Endometrial microvascular endothelial cells (primary cell): Measurements from ENCODE around the gene LIFR. TPM values are rescaled to one million over a fixed set of nuclear protein-coding genes. Genes with fewer than 3 reads are reported as not detected.
"Not testable (repeated sequence)": the region's sequence is repeated elsewhere in the genome, so short reads cannot be mapped to it uniquely, and the experiment has no call there.

Experiments used
- in situ Hi-C: cut with HindIII; loops from 2 replicates; pipeline ENCODE4 v1.10.0; 2017; ENCODE audit warnings: low sequenced_read_pairs, low pct_unique_long_range_greater_than_20kb; ENCODE audit errors: inconsistent ontology term
- total RNA-seq: library from RNA; depleted of rRNA; stranded (reverse); fragments of >200 nt; gene quantifications from one replicate; pipeline ENCODE4 v1.2.3, GENCODE V29; 2015; ENCODE audit errors: inconsistent ontology term

The LIFR gene
- total RNA-seq, 1 donor from 2014 or later: 48.0 TPM

DNA sequence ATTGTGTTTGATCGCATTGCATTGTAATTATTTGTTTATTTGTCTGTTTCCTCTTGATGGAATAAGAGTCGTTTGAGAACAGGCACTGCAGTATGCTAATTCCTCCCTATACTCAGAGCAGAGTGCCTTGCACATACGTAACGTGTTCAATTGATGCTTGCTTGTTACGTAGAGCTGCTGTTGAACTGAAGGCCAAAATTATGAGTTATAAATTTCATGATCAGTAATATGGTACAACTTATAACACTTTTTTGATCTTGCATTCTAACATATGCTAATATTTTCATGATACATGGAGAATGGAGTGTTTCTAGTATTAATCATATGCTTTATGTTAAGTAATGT is 26.5 kb upstream of the LIFR start:
- in situ Hi-C loops: no loop called here

DNA sequence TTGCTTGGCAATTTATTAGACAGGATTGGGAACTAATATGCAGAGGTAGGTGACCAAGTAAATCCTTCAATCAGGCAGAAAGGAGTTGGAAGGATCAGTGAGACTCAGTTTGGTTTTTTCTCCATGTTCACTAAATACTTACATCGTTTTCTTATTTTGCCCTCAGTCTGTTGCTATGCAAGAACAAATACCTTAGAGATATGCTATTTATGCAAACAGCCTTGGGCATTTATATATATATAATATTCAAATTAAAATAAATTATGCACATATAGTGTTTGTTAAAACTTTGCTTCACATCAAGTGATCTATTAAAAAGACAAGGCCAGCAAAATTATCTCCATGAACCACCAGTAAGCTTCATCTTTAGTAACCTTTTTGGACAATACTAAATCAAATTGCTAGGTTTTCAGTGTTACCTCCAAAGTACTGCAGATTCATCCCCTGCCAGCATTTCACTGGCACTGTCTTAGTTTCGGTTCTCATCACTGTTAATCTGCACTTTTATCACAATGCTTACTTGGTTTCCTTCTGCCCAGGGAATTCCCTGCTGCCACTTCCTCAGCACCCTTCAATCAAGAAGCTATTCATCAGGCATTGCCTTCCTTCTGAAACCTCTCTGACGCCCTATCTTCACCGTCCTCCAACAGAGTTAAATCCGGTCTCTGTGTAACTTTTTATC is 26.0 kb upstream of the LIFR start:
- in situ Hi-C loops: no loop called here

DNA sequence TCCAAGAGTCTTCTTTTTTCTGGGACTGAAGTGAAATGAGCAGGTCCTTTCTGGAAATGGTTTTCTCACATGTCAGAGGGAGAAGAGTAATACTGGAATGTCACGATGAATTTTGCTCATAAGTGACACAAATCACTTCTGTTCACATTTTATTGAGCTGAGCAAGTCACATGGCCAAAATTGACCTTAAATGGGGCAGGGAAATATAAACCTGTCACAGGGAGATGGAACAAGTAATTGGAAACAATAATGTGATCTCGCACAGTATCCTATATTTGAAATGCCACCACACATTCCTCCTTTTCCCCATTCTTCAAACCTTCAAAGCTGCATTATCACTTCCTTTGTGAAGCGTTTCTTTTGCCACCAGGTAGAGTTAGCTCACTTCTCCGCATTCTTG is 25.2 kb upstream of the LIFR start:
- in situ Hi-C loops: no loop called here

DNA sequence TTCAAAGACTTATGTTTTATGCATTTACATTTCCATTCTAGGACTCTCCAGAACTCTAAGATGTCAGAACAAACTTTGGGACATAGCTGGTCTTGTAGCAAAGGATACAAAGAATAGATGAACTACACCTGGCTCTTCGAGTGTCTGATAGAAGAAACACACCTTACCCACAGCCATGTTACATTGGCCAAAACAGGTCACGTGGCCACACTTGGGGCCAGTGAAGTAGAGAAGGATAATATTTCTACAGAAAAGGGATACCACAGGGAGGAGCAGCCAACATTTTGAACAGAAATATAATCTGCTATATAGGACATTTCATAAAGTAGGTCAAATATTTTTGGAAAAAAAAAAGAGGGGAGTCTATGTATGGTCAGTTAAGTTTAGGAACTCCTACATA is 22.7 kb upstream of the LIFR start:
- in situ Hi-C loops: no loop called here

DNA sequence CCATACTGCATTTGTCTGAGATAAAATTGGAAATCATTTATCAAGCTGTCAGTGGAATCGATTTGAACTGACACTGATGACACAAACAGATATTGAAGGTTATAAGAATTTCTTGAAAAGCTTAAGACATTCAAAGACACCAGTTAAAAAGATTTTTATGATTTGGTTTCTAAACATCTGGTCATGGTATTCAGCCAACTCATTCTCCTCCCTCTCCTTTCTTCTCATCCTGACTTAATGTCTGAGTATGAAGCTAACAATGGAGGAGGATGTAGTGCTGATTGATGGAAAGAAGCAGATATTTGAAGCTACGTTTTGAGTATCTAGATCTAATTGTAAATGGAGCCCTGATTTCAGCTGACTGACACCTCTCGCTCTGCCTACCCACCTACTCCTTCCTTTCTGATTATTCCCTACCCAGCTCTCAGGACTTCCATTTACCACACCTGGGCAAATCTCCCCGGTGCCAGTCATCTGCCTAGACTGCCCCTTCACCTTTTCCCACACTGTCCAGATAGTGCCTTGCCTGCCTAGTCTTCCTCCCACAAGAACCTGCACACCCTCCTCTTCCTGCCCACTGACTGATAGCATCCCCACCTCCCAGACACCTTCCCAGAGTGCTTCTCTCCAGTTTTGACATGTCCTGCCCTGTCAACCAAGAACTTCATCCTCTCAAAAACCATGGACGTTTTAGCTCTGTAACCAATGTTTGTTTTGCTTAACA is 20.7 kb upstream of the LIFR start:
- in situ Hi-C loops: no loop called here

DNA sequence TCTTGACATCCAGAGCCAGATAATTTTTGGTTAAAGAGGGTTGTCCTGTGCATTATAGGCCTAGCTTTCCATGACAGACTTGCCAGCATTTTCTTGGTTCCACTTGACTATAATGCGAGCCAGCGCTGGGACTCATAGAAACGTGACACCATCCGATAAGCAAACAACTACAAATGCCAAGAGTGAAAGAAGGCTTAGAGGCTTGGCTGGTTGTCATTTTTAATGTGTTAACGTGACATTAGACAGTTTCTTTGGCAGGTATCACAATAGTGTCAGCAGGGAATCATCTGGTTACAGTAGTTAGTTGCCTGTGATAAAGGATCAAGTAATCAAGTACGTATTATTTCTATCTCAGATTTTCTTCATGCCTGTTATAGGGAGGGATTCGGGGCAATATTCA is 20.0 kb upstream of the LIFR start:
- in situ Hi-C loops: no loop called here

DNA sequence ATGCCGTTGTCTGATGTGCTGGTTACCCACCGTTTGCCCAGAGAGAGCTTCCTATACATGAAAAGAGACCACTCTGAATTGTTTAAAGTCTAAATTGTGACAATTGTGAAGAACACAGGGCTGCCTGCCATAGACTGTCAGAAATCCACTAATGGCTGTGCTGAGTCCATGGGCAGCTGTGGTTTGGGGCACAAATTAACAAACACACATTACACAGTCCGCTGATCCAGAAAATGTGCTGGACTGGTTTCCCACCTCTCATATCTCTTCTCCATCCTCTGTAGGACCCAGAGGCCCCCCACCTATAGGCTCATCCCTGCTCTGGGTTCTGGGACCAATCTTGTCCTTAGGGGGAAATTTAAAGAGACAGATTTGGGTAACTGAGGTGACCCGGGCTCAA is 19.0 kb upstream of the LIFR start:
- in situ Hi-C loops: no loop called here

DNA sequence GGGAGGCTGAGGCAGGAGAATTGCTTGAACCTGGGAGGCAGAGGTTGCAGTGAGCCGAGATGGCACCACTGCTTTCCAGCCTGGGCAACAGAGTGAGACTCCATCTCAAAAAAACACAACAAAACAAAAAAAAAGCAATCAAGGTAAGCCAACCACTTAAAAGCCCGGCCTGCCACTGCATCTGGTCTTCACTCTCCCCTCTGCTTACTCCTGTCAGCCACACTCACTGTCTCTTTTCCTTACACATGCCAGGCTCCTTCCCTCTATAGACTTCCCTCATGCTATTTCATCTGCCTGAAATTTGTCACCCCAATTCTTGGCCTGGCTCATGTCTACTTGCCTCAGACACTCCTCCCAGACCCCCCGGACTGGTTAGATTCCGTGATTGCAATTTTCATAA is 17.6 kb upstream of the LIFR start:
- in situ Hi-C loops: no loop called here

DNA sequence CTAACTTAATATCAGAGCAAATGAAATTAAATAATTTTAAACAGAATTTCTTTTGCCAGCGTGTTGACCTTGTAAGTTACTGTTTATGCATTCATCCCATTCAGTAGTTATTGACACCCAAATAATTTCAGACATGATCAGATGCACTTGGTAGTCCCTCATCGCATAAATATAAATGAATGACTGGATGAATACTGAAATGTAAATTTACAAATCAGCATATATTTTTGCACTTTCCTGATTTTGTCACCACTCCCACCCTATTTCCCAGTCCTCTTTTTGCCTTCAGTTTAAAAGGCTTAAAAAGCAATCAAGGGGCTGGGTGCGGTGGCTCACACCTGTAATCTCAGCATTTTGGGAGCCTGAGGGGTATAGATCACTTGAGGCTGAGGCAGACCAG is 17.1 kb upstream of the LIFR start:
- in situ Hi-C loops: no loop called here

DNA sequence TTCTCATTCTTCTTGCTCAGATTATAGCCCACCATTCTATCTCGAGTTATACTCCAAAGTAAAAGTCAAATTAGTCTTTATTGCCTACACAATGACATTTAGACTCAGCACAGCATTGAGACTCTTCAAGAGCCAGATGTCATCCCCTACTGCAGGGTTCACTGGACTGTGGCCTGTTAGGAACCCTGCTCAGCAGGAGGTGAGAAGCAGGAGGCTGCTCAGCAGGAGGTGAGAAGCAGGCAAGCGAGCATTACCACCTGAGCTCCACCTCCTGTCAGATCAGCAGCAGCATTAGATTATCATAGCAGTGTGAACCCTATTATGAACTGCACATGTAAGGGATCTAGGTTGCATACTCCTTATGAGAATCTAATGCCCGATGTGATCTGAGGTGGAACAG is 12.7 kb upstream of the LIFR start:
- in situ Hi-C loops: no loop called here

DNA sequence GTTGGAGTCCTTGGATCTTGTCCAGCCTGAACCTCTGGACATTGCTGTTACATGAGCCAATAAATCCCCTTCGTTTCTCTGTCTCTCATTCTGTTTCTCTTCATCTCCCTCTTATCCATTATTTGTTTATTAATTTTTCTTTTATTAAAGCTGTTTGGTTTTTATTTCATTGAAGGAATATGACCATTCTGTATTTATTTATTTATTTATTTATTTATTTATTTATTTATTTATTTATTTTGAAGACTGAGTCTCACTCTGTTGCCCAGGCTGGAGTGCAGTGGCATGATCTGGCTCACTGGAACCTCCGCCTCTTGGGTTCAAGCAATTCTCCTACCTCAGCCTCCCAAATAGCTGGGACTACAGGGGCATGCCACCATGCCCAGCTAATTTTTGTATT is 10.9 kb upstream of the LIFR start:
- in situ Hi-C loops: not testable (repeated sequence)

DNA sequence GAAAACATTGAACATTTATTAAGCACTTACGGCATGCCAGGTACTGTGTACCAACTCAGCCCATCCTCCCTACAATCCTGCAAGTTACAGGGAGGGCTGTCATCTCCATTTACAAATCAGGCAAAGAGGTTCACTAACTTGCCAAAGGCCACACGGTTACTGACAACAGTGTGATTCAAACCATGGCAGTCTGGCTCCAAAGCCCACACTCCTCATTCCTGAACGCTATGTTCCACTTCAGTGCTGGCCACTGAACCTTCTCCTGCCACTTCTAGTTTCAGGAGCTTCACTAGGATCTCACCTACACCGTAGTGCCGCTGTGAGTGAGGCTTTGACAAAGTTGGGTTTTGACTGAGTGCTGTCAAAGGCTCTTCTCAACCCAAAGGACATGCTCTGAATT is 7.2 kb upstream of the LIFR start:
- in situ Hi-C loops: no loop called here

DNA sequence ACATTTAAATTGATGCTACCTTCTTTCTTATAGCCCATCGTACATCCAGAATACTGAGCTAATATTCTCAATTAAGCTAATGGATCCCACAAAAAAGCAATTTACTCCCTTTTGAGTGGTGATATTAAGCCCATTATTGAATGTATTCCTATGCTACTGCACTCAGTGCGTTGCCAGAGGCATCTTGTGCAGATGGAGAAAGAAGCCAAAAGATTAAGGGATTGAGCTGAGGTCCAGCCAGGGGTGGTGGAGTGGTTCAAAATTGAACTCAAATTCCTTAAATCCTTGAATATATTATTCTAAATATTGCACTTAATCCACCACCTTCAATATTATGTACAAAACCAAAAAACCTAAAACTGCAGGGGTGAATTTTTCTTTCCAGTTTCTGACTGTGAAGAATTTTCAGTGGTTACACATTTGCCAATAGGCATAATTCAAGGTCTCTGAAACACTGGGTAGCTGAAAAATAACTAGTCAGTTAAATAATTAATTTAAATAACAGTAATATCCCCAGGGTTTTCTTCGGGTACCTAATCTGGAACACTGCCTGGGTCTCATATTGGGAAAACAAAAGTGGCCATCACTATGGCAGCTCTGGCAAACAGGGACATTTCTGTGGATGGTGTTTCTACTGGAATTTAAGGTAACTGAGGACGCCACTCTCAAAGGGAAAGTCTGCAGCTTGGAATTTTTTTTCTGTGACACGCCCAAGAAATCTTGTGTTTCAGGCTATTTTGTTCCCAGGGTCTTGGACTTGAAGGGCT is 6.2 kb upstream of the LIFR start:
- in situ Hi-C loops: no loop called here

DNA sequence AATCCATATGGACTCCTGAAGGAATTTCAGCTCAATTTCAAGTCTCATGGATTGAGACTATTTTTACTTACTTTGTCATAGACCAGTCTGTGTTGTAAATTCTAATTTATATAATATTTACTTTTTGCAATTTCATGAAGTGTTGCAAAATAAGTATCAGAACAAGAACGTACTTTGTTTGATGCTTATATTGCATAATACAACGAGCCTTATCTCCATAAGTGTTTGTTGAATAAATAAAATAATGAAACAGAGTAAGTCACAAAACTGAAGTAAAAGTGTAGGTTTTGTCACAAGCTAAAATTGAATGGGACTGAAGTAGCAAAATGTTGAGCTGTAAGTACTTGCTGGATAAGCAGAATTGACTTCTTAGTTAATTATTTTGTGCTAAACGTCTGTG is 3.0 kb upstream of the LIFR start:
- in situ Hi-C loops: no loop called here

DNA sequence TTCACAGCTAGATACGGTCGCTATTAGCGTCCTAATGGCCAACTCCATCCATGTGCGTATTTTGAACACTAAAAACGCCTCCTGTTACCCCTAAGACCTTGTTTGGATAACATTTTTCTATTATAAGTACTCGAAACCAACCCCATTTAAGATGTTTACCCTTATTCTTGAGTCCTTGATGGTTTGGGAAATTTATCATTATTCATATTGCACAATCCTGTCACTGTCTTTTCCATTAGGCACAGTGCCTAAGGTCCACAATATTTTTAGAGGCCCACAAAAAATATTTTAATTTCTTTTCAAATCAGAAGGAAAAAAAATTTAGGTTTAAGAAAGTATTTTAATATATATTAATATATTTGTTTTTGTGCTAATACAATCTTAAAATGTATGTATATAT is 1.3 kb upstream of the LIFR start:
- in situ Hi-C loops: no loop called here

DNA sequence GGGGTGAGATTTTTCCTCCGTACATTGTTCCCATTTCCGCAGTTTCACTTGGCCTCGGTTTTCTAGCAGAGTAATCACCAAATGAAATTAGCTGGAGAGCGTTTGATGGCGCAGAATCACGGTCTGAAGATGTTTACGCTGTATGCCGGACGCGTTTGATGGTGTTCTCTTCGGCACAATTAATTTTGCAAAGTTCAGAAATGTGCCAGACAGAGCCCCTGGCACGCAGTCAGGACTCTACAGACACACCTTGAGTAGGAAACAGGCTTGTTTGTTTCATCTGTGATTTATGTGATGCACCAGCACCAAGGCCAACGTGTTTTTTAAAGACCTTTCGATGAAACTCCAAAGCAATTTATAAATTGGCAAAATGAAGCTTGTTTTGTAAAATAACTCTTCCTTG is 863 bp upstream of the LIFR start:
- in situ Hi-C loops: no loop called here

DNA sequence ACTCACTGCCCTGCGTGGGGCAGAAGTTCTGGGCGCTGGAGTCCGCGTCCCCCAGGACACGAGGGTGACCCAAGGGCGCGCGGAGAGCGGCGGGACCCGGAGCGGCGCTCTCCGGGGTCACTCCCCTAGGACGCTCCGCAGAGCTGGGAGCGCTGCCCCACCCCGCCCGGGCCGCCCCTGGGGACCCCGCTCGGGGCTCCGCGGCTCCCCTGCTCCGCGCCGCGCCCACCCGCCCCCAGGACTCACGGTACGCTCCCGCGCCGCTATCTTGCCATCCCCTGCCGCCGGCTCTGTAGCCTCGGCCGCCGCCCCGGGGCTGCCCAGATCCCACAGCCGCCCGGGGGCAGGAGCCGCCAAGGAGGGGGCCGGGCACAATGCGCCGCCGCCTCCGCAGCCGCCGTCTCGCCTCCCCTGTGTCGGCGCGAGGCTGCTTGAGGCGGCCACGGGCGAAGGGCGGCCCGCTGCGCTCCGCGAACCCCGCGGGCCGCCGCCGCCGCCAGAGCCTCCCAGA is 303 bp downstream of the LIFR start:
- in situ Hi-C loops: no loop called here

DNA sequence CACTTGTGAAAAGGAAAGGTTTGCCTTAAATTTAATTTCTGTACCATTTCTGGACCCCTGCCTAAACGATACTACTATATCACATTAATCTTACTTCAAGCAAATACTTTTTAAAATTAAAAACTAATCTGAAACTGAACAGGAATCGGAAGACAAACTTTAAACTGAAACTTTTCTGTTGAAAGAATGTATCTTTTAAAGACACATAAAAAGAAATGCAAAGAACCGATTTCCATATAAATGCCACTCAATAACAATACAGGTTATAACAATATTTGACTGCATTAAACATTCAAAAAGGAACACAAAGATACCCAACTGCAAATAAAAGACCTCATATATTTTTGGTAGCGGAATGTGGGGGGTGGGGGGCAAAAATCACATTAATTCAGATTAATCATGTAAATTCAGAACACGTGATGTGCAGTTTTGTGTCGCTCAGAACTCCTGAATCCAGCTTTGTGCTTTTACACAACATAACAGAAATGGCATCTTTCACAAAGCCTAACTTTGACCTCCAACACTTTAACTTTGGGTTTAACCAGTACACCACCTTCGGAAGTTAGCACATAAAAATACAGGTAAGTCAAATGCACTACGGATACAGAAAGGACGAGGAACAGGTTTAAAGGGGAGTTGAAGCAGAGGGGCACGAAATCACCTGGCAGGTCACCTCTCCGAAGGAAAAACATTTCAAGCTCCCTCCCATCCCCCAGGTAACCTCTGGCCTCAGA is 925 bp downstream of the LIFR start:
- in situ Hi-C loops: no loop called here

DNA sequence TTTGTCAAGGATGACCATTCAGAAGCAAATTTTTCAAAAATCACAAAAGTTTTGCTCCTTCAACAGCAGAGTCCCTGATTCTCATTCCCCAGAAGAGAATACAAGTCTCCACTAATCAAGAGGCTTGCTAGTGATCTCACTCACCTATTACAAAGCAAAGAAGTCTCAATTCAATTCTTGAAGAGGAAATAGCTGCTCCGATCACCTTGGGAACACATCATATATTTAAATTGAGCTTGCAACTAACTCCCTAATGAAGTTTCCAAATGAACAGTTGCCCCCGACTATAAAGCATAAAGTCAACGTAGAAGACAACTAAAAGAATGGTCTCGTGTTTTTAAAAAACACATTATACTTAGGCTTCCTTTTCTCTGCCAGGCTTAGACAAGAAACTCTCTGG is 1.6 kb downstream of the LIFR start:
- in situ Hi-C loops: no loop called here
